Measurements from ENCODE around the gene DNAJC8.

The DNAJC8 gene

DNA sequence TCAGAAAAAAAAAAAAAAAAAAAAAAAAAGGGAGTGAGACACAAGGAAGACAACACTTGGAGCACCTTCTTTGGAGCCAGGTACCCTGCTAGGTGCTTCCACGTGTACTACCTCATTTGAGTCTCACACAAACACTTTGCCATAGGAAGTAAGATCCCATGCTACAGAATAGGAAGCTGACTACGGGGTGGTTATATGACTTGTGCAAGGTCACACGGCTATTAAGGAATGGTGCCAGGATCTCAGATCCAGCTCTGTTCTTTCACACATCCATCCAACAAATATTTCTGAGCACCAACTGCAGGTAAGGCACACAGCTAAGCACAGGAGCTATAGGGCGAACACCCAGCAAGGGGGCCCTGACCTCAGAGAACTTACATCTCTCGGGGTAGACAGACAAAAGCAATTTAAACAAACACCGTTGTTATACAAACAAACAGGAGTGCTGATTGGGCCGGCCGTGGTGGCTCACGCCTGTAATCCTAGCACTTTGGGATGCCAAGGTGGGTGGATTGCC lies 78.7 kb downstream of the DNAJC8 start:
- Histone ChIP-seq H3K36me3 (ENCODE audit: control insufficient read depth in 4 of 4, insufficient read depth in 4 of 4, low read length in 3 of 4) (peaks cover 0 to 6% (median 3%) of the 10 kb centered on the region in 4 experiments), H3K27ac (ENCODE audit: insufficient read depth in 1 of 2, low read depth in 1 of 2, low read length in 2 of 2, poor library complexity in 1 of 2, severe bottlenecking in 2 of 2) (no peak overlapping the region), H3K27me3 (replicated peaks in 2 of 5; ENCODE audit: control insufficient read depth in 4 of 5, insufficient read depth in 5 of 5, low read length in 4 of 5) (no peaks in the 10 kb centered on the region), H3K9me3 (ENCODE audit: control extremely low read depth in 1 of 5, control insufficient read depth in 4 of 5, insufficient read depth in 2 of 5, low read depth in 1 of 5, low read length in 4 of 5) (no peaks in the 10 kb centered on the region), H3K4me3 (ENCODE audit: control insufficient read depth in 1 of 7, extremely low read depth in 1 of 7, insufficient read depth in 4 of 7, low read depth in 2 of 7, low read length in 6 of 7) (no peak overlapping the region), H3K4me1 (ENCODE audit: control extremely low read depth in 1 of 4, control insufficient read depth in 4 of 4, insufficient read depth in 4 of 4, low read length in 3 of 4) (peaks cover 5 to 24% (median 18%) of the 10 kb centered on the region in 4 experiments)
- 71% methylated on average over 5 of the region's 9 CpGs for WGBS (ENCODE audit: insufficient coverage)
- DNase-seq = no peak
- ChIA-PET POLR2A (interaction anchor here (0.8 kb wide), 1 partner anchor 9 kb away, joined by 4 read pairs; no protein-coding TSS in a partner anchor), CTCF (interaction anchor here (0.8 to 2.1 kb wide), 9 partner anchors 10 to 66 kb away, joined by 3 to 12 read pairs (median 3); partner anchors contain the start of gene EYA3)
